BJ (cell line): ENCODE measurements around the gene GALNTL6. TPM values are rescaled to one million over a fixed set of nuclear protein-coding genes. Genes with fewer than 3 reads are reported as not detected.
"Not testable (repeated sequence)": the region's sequence is repeated elsewhere in the genome, so short reads cannot be mapped to it uniquely, and the experiment has no call there.

ENCODE experiments used
- CTCF ChIA-PET: fragments of 350-600 bp; formaldehyde crosslinking; extraction: SDS; loops from one replicate; lab custom pipeline; 2021; ENCODE audit warnings: antibody characterized with exemption, inconsistent platforms; lab: Yijun Ruan, JAX
- POLR2A ChIA-PET: fragments of 300-600 bp; sonication (Branson Sonifier 250); formaldehyde crosslinking; extraction: SDS; loops from one replicate; lab custom pipeline; 2021; ENCODE audit warnings: antibody characterized with exemption; lab: Charles Lee
- DNase-seq: peaks from one replicate; pipeline ENCODE4 v3.0.0-alpha.2; 2011; ENCODE audit warnings: low read depth
- H3K27me3 ChIP-seq: 2 replicates; pipeline ENCODE4 v1.6.0; 2011; ENCODE audit warnings: low read length; ENCODE audit not compliant: control insufficient read depth, insufficient read depth
- H3K36me3 ChIP-seq: 2 replicates; pipeline ENCODE4 v1.5.1; 2011; ENCODE audit warnings: low read length; ENCODE audit not compliant: control insufficient read depth, insufficient read depth
- H3K4me3 ChIP-seq: 2 replicates; pipeline ENCODE4 v1.5.1; 2011; ENCODE audit warnings: low read depth, mild to moderate bottlenecking, control low read depth, low read length
- polyA plus RNA-seq: library from polyadenylated mRNA; depleted of rRNA; stranded (reverse); fragments of >200 nt; gene quantifications from 2 replicates; pipeline ENCODE4 v1.2.3, GENCODE V29; 2011
- TF ChIP-seq, protein P1 (sequence below): IDR thresholded peaks from 2 replicates; pipeline ENCODE4 v1.5.1; 2011; ENCODE audit warnings: low read depth, mild to moderate bottlenecking, control low read depth, inconsistent platforms, low read length, moderate library complexity; ENCODE audit not compliant: insufficient read depth

The GALNTL6 gene
- polyA plus RNA-seq, 1 experiment: 0.02 TPM

DNA sequence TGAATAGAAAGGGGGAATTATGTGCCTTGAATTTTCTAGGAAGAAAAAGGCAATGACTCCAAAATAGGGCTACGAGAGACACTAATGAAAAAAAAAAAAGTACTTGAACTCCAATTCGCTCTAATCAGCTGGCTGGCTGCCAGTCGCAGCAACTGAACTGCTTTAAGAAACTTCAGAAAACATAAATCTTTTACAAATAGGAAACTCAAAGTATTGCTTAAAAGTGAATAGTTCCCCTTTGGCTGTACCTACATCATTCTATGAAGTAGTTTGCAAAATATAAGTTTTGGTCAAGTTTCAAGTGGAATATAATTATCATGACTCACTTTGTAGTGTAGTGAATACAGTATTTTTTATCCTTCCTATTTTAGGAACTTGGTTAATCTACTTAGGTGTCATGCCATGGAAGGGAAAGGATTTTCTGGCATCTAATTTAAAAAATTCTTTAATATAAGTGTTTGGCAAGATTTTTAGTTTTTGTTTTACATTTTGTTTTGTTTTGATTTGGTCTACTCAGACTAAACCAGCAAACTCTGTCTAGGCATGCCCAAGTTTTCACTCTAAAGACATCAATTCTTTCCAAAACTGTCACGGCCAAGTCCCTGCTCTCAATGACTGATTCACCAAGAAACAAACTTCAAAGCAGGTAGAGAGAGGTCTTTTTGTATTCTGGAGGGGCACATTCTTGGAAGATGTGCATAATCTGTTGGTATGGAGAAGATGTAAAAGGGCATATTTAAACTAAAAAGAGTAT is 973.0 kb downstream of the GALNTL6 start:
- ChIA-PET POLR2A (no interaction called here), CTCF (no interaction called here)
- Histone ChIP-seq H3K4me3 (no peak overlapping the region), H3K36me3 (no peaks in the 10 kb centered on the region), H3K27me3 (no peaks in the 10 kb centered on the region)
- DNase-seq: no peak
- TF ChIP-seq, protein P1, sequence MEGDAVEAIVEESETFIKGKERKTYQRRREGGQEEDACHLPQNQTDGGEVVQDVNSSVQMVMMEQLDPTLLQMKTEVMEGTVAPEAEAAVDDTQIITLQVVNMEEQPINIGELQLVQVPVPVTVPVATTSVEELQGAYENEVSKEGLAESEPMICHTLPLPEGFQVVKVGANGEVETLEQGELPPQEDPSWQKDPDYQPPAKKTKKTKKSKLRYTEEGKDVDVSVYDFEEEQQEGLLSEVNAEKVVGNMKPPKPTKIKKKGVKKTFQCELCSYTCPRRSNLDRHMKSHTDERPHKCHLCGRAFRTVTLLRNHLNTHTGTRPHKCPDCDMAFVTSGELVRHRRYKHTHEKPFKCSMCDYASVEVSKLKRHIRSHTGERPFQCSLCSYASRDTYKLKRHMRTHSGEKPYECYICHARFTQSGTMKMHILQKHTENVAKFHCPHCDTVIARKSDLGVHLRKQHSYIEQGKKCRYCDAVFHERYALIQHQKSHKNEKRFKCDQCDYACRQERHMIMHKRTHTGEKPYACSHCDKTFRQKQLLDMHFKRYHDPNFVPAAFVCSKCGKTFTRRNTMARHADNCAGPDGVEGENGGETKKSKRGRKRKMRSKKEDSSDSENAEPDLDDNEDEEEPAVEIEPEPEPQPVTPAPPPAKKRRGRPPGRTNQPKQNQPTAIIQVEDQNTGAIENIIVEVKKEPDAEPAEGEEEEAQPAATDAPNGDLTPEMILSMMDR: no peak

DNA sequence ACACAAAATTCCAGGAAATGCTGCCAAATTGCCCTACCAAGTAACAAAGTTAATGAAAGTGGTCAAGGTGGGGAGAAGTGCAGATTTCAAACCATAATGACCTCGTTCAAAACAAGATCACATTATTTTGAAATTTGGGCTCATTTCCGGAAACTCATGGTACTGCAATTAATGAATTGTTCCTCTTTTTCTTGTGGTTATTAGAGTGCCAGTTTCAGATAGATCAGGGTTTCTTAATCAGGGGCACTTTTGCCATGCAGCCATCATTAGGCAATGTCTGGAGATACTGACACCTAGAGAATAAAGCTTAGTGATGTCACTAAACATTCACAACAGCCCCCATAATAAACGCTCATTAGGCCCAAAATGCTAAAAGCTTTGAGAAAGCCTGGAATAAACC is 973.9 kb downstream of the GALNTL6 start:
- no peak for DNase-seq
- Histone ChIP-seq H3K4me3 (no peak overlapping the region), H3K27me3 (no peaks in the 10 kb centered on the region), H3K36me3 (no peaks in the 10 kb centered on the region)
- ChIA-PET POLR2A (no interaction called here), CTCF (no interaction called here)
- TF ChIP-seq, protein P1: no peak

GRCh38 chr4:172791841-172792240 is 978.6 kb downstream of the GALNTL6 start:
- DNase-seq: no peak
- Histone ChIP-seq H3K36me3 (no peaks in the 10 kb centered on the region), H3K4me3 (no peak overlapping the region), H3K27me3 (no peaks in the 10 kb centered on the region)
- POLR2A ChIA-PET: no interaction called here
- TF ChIP-seq, protein P1: no peak
- CTCF ChIA-PET: no interaction called here

DNA sequence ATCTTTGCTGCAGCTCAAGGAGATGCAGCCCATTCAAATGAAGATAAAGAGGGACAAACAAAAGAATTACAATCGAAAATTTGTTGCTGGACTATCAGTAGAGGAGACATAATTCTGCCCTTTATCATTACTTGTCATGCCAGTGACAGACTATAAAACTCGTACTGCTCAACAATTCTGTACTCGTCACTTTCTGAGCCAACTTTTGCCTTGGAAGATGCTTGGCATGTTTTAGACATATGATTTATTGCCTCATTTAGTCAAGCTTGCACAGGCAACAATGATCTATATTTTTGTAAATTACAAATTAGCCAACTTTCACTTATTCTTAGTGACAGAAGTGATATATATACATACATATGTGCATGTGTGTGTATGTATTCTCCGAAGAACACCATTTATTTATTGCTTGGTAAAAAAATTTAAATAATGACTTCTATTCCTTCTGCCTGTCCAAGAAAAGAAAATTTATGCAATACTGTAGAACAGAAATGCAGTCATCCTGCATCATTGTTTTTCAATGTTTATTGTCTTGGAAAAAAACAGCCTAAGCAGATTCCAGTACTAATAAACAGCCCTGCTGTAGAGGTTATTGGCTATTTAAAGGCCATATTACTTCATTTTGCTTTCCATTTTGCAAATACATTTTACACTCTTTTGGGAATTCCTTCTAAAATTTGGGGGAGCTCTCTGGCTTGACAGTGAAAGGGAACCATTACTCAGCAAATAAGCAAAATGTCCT is 980.5 kb downstream of the GALNTL6 start:
- H3K27me3 ChIP-seq: no peaks in the 10 kb centered on the region
- H3K4me3 ChIP-seq: no peak overlapping the region
- DNase-seq: no peak
- ChIA-PET CTCF (no interaction called here), POLR2A (no interaction called here)
- TF ChIP-seq, protein P1: no peak
- no peaks in the 10 kb centered on the region for H3K36me3 ChIP-seq

- POLR2A ChIA-PET: no interaction called here
Observed at GRCh38 chr4:172794307-172794703, 981.1 kb downstream of the GALNTL6 start.

DNA sequence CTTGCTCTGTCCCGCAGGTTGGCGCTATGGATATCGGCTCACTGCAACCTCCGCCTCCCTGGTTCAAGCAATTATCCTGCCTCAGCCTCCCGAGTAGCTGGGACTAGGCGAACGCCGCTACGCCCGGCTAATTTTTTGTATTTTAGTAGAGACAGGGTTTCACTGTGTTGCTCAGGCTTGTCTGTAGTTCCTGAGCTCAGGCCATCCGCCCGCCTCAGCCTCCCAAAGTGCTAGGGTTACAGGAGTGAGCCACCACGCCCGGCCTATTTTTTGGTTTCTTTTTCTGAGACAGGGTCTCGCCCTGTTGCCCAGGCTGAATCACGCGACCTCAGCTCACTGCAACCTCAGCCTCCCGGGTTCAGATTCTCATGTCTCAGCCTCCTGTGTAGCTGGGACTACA is 984.1 kb downstream of the GALNTL6 start:
- H3K4me3 ChIP-seq, H3K27me3 ChIP-seq, DNase-seq, CTCF ChIA-PET, POLR2A ChIA-PET, H3K36me3 ChIP-seq: not testable (repeated sequence)

More at GRCh38 chr4:172794307-172794703, 981.1 kb downstream of the GALNTL6 start:
- TF ChIP-seq, protein P1: no peak
- no peaks in the 10 kb centered on the region for H3K36me3 ChIP-seq
- no peak for DNase-seq
- CTCF ChIA-PET: no interaction called here
- no peaks in the 10 kb centered on the region for H3K27me3 ChIP-seq
- H3K4me3 ChIP-seq: no peak overlapping the region
